DND-41 (cell line): ENCODE measurements around the gene PLCB3.

Experiments used
- ATAC-seq: fragments of 200-7000 bp; cut with Tn5 transposase; 3 replicates; pipeline ENCODE4 v1.9.1; 2021; ENCODE audit warnings: low read depth; ENCODE audit not compliant: insufficient read depth
- DNase-seq: peaks from one replicate; pipeline ENCODE4 v3.0.0-alpha.2; 2020
- H2AFZ ChIP-seq: 2 replicates; pipeline ENCODE4 v1.6.0; 2012; ENCODE audit warnings: low read depth, low read length
- H3K27ac ChIP-seq: 2 replicates; pipeline ENCODE4 v1.5.1; 2012; ENCODE audit warnings: low read length, inconsistent platforms
- H3K27me3 ChIP-seq: fragments of 200-600 bp; sonication (generic); 2 replicates; pipeline ENCODE4 v1.6.0; 2012; ENCODE audit warnings: low read length, mild to moderate bottlenecking, inconsistent platforms; ENCODE audit not compliant: insufficient read depth, poor library complexity
- H3K36me3 ChIP-seq: 2 replicates; pipeline ENCODE4 v1.5.1; 2012; ENCODE audit warnings: low read length, inconsistent platforms; ENCODE audit not compliant: insufficient read depth
- H3K4me1 ChIP-seq: 2 replicates; pipeline ENCODE4 v1.5.1; 2012; ENCODE audit warnings: mild to moderate bottlenecking, low read length; ENCODE audit not compliant: insufficient read depth
- H3K4me2 ChIP-seq: 2 replicates; pipeline ENCODE4 v1.6.0; 2012; ENCODE audit warnings: mild to moderate bottlenecking, moderate library complexity, low read length, inconsistent platforms; ENCODE audit not compliant: insufficient read depth
- H3K4me3 ChIP-seq, 2 experiments: fragments of 200-600 bp in 1 of 2; shearing (Covaris generic) in 1 of 2; 2 replicates each; pipeline ENCODE4 v1.5.1; 2012 to 2016; ENCODE audit warnings: inconsistent platforms in 2 of 2, low read length in 2 of 2, mild to moderate bottlenecking in 2 of 2, low read depth in 1 of 2, moderate library complexity in 1 of 2
- H3K79me2 ChIP-seq: 2 replicates; pipeline ENCODE4 v1.6.0; 2012; ENCODE audit warnings: low read length, inconsistent platforms; ENCODE audit not compliant: insufficient read depth
- H3K9ac ChIP-seq: 2 replicates; pipeline ENCODE4 v1.6.0; 2012; ENCODE audit warnings: low read depth, mild to moderate bottlenecking, inconsistent platforms, low read length, moderate library complexity
- H3K9me3 ChIP-seq: 2 replicates; pipeline ENCODE4 v1.5.1; 2012; ENCODE audit warnings: low read length, moderate library complexity, mild to moderate bottlenecking, inconsistent platforms; ENCODE audit not compliant: insufficient read depth, severe bottlenecking
- H4K20me1 ChIP-seq: 2 replicates; pipeline ENCODE4 v1.6.0; 2012; ENCODE audit warnings: low read length; ENCODE audit not compliant: insufficient read depth
- CTCF ChIP-seq: IDR thresholded peaks from 2 replicates; pipeline ENCODE4 v1.5.1; 2012; ENCODE audit warnings: borderline replicate concordance, low read length, moderate library complexity, mild to moderate bottlenecking; ENCODE audit not compliant: poor library complexity, severe bottlenecking; ENCODE audit errors: extremely low read depth
- EZH2 ChIP-seq: IDR thresholded peaks from 3 replicates; pipeline ENCODE4 v1.6.1; 2012; ENCODE audit warnings: borderline replicate concordance, low read depth, mild to moderate bottlenecking, moderate library complexity, low read length, inconsistent platforms; ENCODE audit not compliant: severe bottlenecking

Gene PLCB3

DNA sequence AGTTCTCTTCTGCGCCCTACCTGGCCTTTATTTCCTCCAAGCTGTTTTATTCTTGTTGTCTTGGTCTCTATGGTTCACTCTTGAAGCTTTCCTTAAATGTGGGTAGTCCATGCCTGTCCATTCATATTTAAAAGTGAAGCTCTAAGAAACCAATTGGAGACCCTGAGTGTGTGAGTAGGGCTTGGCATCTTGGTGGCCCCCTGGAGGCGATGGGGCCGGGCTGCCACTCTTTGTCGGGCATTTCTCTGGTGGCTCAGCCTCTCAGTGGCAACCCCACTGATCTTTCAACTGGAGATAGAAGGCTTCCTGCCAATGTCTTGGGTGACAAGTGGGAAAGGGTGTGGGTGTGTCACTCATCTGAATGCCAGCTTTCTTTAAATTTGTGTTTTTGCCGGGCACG, 34.5 kb upstream of the PLCB3 start:
- no peaks in the 10 kb centered on the region for H3K9me3 ChIP-seq
- H3K4me1 ChIP-seq, result no peaks in the 10 kb centered on the region
- no peak overlapping the region for H3K9ac ChIP-seq
- ATAC-seq, result no peak
- peaks cover 3% of the 10 kb centered on the region; the same call in 1 of the 2 replicates for H4K20me1 ChIP-seq
- no peak for DNase-seq
- H3K27ac ChIP-seq, result no peak overlapping the region
- no peak overlapping the region for H3K4me2 ChIP-seq
- H3K4me3 ChIP-seq, result no peak overlapping the region
- no peaks in the 10 kb centered on the region for H3K27me3 ChIP-seq
- H3K36me3 ChIP-seq, result peaks cover 59% of the 10 kb centered on the region
- H2AFZ ChIP-seq, result no peak overlapping the region
- H3K79me2 ChIP-seq, result no peaks in the 10 kb centered on the region
- TF ChIP-seq CTCF (peak; percentile 19), EZH2 (no peak)

GRCh38 chr11:64218628-64219353, 32.5 kb upstream of the PLCB3 start:
- Histone ChIP-seq H3K9me3 (no peaks in the 10 kb centered on the region), H3K4me1 (0 out of 2 replicates have a peak, but pooled peaks cover under 1% of the 10 kb centered on the region), H3K4me3 (no peak overlapping the region), H4K20me1 (peaks cover 3% of the 10 kb centered on the region; the same call in 1 of the 2 replicates), H3K27me3 (no peaks in the 10 kb centered on the region), H3K27ac (no peak overlapping the region), H2AFZ (no peak overlapping the region), H3K4me2 (no peak overlapping the region), H3K9ac (no peak overlapping the region), H3K36me3 (peaks cover 61% of the 10 kb centered on the region), H3K79me2 (no peaks in the 10 kb centered on the region)
- no peak for TF ChIP-seq CTCF
- TF ChIP-seq EZH2, result no peak
- DNase-seq, result no peak
- no peak for ATAC-seq

DNA sequence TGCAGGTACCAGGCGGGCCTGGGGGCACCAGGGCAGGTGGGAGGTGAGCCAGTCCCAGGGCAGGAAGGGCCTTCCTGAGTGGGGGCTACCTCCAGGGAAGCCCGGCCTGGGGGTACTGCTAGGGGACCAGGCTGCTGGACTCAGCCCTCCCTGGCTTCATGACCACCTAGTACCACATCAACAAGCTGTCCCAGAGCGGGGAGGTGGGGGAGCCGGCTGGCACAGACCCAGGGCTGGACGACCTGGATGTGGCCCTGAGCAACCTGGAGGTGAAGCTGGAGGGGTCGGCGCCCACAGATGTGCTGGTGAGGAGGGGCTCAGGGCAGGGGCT, 32.0 kb upstream of the PLCB3 start:
- Histone ChIP-seq H3K4me1 (peaks cover 6% of the 10 kb centered on the region), H3K9me3 (no peaks in the 10 kb centered on the region), H3K4me2 (no peak overlapping the region), H2AFZ (no peak overlapping the region), H3K4me3 (no peak overlapping the region), H4K20me1 (peaks cover 3% of the 10 kb centered on the region; the same call in 1 of the 2 replicates), H3K27me3 (no peaks in the 10 kb centered on the region), H3K36me3 (peaks cover 62% of the 10 kb centered on the region), H3K9ac (no peak overlapping the region), H3K79me2 (peaks cover 3% of the 10 kb centered on the region; the same call in 1 of the 2 replicates), H3K27ac (no peak overlapping the region)
- DNase-seq (no peak), ATAC-seq (no peak)
- TF ChIP-seq EZH2, result no peak
- TF ChIP-seq CTCF, result no peak

- Histone ChIP-seq H3K4me3 (no peak overlapping the region), H3K4me1 (peaks cover 10% of the 10 kb centered on the region), H3K9ac (no peak overlapping the region), H3K27ac (no peak overlapping the region), H3K9me3 (no peaks in the 10 kb centered on the region), H4K20me1 (peaks cover 4% of the 10 kb centered on the region), H3K4me2 (no peak overlapping the region), H2AFZ (no peak overlapping the region), H3K79me2 (peaks cover 8% of the 10 kb centered on the region), H3K27me3 (no peaks in the 10 kb centered on the region), H3K36me3 (peaks cover 63% of the 10 kb centered on the region)
- ATAC-seq, result no peak
- no peak for DNase-seq
- TF ChIP-seq EZH2 (no peak), CTCF (no peak)
These were observed 31.6 kb upstream of the PLCB3 start for GRCh38 chr11:64219755-64220154.
